Sigmoid colon (tissue), 4 donors: ENCODE measurements around the gene NHLH1.

Experiments used
- CTCF ChIP-seq, 4 experiments: fragments of 450-650 bp in 3 of 4; fragments of 200-600 bp in 1 of 4; IDR thresholded peaks; one replicate each; pipeline ENCODE4 v1.5.1; 2016 to 2019; ENCODE audit warnings: antibody characterized with exemption in 4 of 4, mild to moderate bottlenecking in 3 of 4, moderate library complexity in 2 of 4
- EP300 ChIP-seq, 4 donors: sonication (generic); formaldehyde crosslinking; IDR thresholded peaks; one replicate each; pipeline ENCODE4 v1.6.1; 2017; ENCODE audit warnings: antibody characterized with exemption in 4 of 4

GRCh38 chr1:160376525-160377131 is 9.8 kb downstream of the NHLH1 start:
- TF ChIP-seq CTCF (IDR thresholded peaks at IDR 0.05), result peak; percentile 77 to 83 (median 82)
- TF ChIP-seq EP300 (IDR thresholded peaks at IDR 0.05), result no peak
